Left ventricle myocardium inferior (tissue), 1 donor: ENCODE measurements around the gene NR1H3. TPM values are rescaled to one million over a fixed set of nuclear protein-coding genes. Genes with fewer than 3 reads are reported as not detected.

ENCODE experiments used
- DNase-seq: peaks from one replicate; pipeline ENCODE4 v3.0.0-alpha.2; 2020
- H3K27ac ChIP-seq: fragments of 200-600 bp; replicated peaks from 2 replicates; pipeline ENCODE4 v1.8.0; 2021
- H3K27me3 ChIP-seq: fragments of 200-600 bp; 2 replicates; pipeline ENCODE4 v1.8.0; 2021; ENCODE audit warnings: low read depth
- H3K36me3 ChIP-seq: fragments of 200-600 bp; 2 replicates; pipeline ENCODE4 v1.8.0; 2021
- H3K4me1 ChIP-seq: fragments of 200-600 bp; 2 replicates; pipeline ENCODE4 v1.8.0; 2021
- H3K4me3 ChIP-seq: fragments of 200-600 bp; 2 replicates; pipeline ENCODE4 v1.8.0; 2021; ENCODE audit warnings: mild to moderate bottlenecking, moderate library complexity
- H3K9me3 ChIP-seq: fragments of 200-600 bp; replicated peaks from 2 replicates; pipeline ENCODE4 v1.8.0; 2021
- intact Hi-C: fragments of 100-400 bp; cut with micrococcal nuclease; formaldehyde crosslinking; loops from one replicate; pipeline ENCODE4 v1.11.0; 2022
- total RNA-seq: library from RNA; stranded (reverse); fragmentation: NEBNext Ultra II Directional; extraction: Animal tissue kit (Norgen Biotek cat#: 25700); gene quantifications from one replicate; pipeline ENCODE4 v1.2.1, GENCODE V29; 2021
- TF ChIP-seq, protein P1 (sequence below): fragments of 200-600 bp; IDR thresholded peaks from 2 replicates; pipeline ENCODE4 v1.8.0; 2021; ENCODE audit warnings: antibody characterized with exemption, mild to moderate bottlenecking, borderline replicate concordance
- donor health status: DM: no; HTN: yes; CAD: no; lungs with severe emphysema.

NR1H3 gene
- total RNA-seq, 1 donor from 2014 or later = 11.7 TPM

DNA sequence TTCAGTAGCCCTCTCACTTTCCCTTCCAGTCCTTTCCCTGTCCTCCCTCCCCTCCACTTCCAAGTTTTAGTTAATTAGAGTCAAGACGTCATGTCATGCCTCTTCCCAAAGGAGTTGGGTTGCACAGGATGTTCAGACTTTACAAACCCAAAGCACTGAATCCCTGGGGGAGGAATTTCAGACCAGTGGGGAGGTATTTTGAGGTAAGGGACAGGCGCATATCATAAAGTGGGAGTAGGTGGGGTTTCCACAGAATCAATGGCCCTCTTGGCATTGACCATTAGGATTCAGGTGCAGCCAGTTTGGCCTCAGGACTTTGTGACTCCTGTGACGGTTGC, 8.4 kb upstream of the NR1H3 start:
- Histone ChIP-seq H3K9me3 (no peaks in the 10 kb centered on the region), H3K27me3 (no peaks in the 10 kb centered on the region), H3K4me1 (peaks cover 50% of the 10 kb centered on the region), H3K36me3 (peaks cover 28% of the 10 kb centered on the region), H3K4me3 (peak overlapping the region; percentile 83), H3K27ac (peak overlapping the region; percentile 86)
- no peak for DNase-seq
- TF ChIP-seq, protein P1, sequence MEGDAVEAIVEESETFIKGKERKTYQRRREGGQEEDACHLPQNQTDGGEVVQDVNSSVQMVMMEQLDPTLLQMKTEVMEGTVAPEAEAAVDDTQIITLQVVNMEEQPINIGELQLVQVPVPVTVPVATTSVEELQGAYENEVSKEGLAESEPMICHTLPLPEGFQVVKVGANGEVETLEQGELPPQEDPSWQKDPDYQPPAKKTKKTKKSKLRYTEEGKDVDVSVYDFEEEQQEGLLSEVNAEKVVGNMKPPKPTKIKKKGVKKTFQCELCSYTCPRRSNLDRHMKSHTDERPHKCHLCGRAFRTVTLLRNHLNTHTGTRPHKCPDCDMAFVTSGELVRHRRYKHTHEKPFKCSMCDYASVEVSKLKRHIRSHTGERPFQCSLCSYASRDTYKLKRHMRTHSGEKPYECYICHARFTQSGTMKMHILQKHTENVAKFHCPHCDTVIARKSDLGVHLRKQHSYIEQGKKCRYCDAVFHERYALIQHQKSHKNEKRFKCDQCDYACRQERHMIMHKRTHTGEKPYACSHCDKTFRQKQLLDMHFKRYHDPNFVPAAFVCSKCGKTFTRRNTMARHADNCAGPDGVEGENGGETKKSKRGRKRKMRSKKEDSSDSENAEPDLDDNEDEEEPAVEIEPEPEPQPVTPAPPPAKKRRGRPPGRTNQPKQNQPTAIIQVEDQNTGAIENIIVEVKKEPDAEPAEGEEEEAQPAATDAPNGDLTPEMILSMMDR = no peak
- intact Hi-C loops = no loop called here

DNA sequence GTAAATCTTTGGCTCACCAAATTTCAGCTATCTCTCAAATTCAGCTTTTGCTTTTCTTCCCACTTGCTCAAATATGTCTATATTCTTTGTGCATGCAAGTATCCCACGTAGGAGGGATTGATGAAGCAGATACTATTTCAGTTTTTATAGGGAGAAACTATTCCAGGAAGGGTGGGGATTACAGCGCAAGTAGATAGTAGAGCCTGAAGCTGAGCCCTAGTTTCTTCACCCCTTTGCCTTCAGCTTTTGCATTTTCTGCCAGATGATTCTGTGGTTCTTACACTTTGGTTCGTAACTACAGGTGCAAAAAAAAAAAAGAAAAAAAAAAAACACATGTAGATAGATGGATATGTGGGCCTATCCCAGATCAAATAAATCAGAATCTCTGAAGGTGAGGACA, 6.0 kb upstream of the NR1H3 start:
- Histone ChIP-seq H3K27me3 (no peaks in the 10 kb centered on the region), H3K9me3 (no peaks in the 10 kb centered on the region), H3K4me1 (peaks cover 70% of the 10 kb centered on the region), H3K36me3 (peaks cover 7% of the 10 kb centered on the region), H3K27ac (no peak overlapping the region), H3K4me3 (no peak overlapping the region)
- intact Hi-C loops = no loop called here
- TF ChIP-seq, protein P1 = no peak
- no peak for DNase-seq

DNA sequence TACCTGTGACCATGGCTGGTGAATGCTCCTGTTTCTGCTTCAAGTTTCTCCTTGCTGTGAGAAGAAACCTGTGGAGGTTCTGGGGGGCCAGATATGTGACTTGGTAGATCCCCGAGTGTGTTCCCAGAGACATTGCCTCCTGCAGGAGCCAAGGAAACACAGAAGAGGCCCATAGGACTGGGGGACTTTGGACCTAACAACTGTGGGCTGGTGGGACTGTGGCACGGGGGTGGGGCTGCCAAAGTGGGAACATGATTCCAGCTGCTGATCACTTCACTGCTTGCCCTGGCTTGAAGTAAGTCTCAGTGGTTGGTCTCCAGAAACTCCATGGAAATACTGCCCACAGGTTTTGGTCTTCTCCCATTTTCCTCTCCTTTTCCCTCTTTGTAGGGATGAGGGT, 4.1 kb upstream of the NR1H3 start:
- TF ChIP-seq, protein P1 = no peak
- DNase-seq = no peak
- Histone ChIP-seq H3K4me1 (peaks cover 71% of the 10 kb centered on the region), H3K9me3 (no peaks in the 10 kb centered on the region), H3K4me3 (no peak overlapping the region), H3K27ac (peak overlapping the region; percentile 85), H3K27me3 (no peaks in the 10 kb centered on the region), H3K36me3 (no peaks in the 10 kb centered on the region)
- intact Hi-C loops = no loop called here

DNA sequence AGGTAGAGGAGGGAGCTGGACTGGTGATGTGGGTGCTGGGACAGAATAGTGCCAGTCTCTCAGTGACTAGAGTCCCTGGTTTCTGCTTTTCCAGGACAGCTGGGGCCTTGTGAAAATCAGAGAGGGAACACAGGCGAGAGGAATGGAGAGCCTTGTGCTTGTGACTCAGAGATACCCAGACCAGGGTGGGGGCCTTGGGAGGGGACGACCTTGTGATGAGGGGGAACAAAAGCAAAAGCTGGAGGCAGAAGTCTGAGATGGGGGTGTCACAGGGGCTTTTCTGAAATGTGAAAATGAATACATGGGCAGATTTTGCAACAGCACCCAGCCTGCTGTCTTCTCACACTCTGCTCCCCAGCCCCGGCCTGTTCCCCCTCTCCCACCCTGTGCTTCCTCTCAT, 3.4 kb upstream of the NR1H3 start:
- DNase-seq = no peak
- H3K27ac ChIP-seq = peak overlapping the region; percentile 85
- no peaks in the 10 kb centered on the region for H3K36me3 ChIP-seq
- peaks cover 73% of the 10 kb centered on the region for H3K4me1 ChIP-seq
- H3K27me3 ChIP-seq = no peaks in the 10 kb centered on the region
- TF ChIP-seq, protein P1 = no peak
- H3K9me3 ChIP-seq = no peaks in the 10 kb centered on the region
- intact Hi-C loops = no loop called here
- peak overlapping the region; percentile 29 for H3K4me3 ChIP-seq

DNA sequence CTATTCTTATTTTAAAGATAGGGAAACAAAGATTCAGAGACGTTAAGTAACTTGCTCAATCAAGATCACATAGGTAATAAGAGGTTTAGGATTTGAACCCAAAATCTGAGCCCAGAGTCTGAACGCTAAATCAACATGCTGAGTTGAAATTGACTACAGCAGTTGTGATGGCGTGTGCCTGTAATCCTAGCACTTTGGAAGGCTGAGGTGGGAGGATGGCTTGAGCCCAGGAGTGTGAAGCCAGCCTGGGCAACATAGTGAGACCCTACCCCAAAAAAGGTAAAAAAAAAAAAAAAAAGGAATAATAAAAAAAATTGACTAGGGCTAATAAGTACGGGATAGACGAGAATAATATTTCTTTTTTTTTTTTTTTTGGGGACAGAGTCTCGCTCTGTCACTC, 1.4 kb upstream of the NR1H3 start:
- DNase-seq = no peak
- TF ChIP-seq, protein P1 = no peak
- Histone ChIP-seq H3K9me3 (no peaks in the 10 kb centered on the region), H3K4me3 (no peak overlapping the region), H3K4me1 (peaks cover 73% of the 10 kb centered on the region), H3K27ac (peak overlapping the region; percentile 85), H3K36me3 (peaks cover 2% of the 10 kb centered on the region), H3K27me3 (no peaks in the 10 kb centered on the region)
- intact Hi-C loops = no loop called here

DNA sequence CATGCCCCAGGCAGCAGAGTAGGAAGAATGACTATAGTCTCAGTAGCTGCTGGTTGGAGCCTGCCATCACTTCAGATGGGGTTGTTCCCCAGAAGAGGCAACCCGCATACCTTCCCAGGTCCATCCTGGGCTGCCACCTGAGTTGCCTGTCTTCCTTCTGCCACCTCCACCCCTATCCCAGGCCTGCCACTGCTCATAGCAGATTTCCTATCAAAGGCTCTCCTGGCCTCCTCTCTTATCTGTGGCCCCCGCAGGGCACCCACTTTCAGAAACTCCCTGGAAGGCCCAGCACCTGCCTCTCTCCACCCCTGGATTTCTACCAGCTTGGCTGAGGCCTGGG, 649 bp upstream of the NR1H3 start:
- Histone ChIP-seq H3K27ac (peak overlapping the region; percentile 85), H3K4me3 (peak overlapping the region; percentile 64), H3K4me1 (peaks cover 73% of the 10 kb centered on the region), H3K9me3 (no peaks in the 10 kb centered on the region), H3K36me3 (peaks cover 7% of the 10 kb centered on the region), H3K27me3 (no peaks in the 10 kb centered on the region)
- TF ChIP-seq, protein P1 = no peak
- no peak for DNase-seq
- intact Hi-C loops = no loop called here
